Limb (tissue), 2 donors: ENCODE results near the gene ZFP42.
"Not testable (repeated sequence)": the region's sequence is repeated elsewhere in the genome, so short reads cannot be mapped to it uniquely, and the experiment has no call there.

Experiments
- DNase-seq, 2 donors: peaks; one replicate each; pipeline ENCODE4 v3.0.0-alpha.2; 2016; ENCODE audit errors: extremely low spot score in 2 of 2

ZFP42 gene

GRCh38 chr4:188021548-188022249 is 26.1 kb downstream of the ZFP42 start:
- no peak for DNase-seq

DNA sequence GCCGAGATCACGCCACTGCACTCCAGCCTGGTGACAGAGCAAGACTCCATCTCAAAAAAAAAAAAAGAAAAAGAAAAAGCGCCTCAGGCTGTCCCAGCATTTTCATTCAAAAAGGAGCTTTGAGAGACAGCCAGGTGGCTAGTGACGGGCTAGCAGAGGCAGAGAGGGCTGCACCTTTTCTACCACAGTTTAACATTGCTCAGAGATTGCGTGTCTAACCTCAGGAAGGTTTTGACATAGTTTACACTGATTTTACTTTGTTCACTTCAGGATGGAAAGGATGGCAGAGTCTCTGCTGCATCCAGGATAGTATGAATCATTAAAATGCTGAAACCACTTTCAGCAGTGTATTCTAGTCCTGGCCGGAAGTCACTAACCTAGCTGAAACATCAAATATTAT is 28.1 kb downstream of the ZFP42 start:
- no peak for DNase-seq

DNA sequence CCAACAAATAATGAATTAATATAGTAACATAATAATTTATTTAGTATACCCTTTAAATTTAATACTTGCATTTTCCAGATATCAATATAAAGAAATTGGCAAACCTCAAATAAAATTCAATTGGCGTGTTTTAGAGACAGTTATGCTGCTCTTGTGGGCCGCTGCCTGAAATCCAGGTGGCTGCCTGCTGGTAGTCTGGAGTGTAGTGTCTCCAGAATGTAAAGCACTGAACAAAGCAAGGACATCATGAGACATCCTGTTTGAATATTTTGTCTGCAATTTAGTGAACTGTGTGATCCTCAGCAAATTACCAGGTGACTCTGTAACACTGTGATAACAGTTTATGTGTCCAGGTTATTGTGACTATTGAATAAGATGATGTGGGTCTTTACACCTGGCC is 29.9 kb downstream of the ZFP42 start:
- no peak for DNase-seq

DNA sequence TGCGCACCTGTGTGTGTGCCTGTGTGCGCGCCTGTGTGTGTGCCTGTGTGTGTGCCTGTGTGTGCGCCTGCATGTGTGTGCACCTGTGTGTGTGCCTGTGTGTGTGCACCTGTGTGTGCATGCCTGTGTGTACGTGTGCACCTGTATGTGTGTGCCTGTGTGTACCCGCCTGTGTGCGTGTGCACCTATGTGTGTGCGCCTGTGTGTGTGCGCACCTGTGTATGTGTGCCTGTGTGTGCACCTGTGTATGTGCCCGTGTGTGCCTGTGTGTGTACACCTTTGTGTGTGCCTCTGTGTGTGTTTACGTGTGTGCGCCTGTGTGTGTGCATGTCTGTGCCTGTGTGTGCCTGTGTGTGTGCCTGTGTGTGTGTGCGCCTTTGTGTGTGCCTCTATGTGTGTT is 33.5 kb downstream of the ZFP42 start:
- no peak for DNase-seq

- DNase-seq, result no peak
Measured at GRCh38 chr4:188030401-188030800, 34.8 kb downstream of the ZFP42 start.

DNA sequence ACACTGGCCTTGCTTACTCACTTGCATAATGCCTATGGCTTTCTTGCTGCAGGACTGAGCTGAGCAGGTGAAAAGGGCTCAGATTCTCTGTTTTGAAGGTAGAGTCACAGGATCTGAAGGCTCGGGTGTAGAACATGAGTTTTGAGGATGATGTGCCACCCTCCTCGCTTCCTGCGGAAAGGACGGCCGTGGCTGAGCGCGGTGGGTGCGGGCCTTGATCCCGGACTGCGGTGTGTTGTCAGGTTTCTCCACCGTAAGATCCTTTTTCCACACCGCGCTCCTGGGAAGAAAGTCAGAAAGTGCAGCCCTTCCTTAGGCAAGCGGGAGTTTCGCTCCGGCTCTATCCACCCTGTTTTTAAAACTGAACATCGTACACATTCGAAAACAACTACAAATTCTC is 36.2 kb downstream of the ZFP42 start:
- no peak for DNase-seq

DNA sequence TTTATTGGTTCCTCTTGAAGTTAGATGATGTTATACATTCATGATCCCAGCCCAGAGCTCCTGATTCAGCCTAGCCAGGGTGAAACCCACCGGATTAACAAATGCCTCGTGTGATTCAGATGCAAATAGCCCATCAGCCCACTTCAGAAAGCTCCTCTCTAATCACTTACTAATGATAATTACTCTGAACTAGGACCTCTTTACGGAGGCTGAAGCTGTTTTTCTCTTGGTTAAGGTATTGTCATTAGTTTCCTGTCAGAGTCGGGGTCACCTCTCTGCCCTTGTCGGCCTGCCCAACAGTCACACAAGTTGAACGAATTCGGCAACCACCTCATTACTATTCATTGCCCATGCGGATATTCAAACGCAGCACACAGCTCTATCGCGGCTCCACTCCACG is 36.6 kb downstream of the ZFP42 start:
- DNase-seq, result no peak

- no peak for DNase-seq
Measured at GRCh38 chr4:188032583-188032982, 37.0 kb downstream of the ZFP42 start.

GRCh38 chr4:188037003-188037713 is 41.6 kb downstream of the ZFP42 start:
- DNase-seq, result no peak

- no peak for DNase-seq
Measured at GRCh38 chr4:188041721-188042120, 46.1 kb downstream of the ZFP42 start.

DNA sequence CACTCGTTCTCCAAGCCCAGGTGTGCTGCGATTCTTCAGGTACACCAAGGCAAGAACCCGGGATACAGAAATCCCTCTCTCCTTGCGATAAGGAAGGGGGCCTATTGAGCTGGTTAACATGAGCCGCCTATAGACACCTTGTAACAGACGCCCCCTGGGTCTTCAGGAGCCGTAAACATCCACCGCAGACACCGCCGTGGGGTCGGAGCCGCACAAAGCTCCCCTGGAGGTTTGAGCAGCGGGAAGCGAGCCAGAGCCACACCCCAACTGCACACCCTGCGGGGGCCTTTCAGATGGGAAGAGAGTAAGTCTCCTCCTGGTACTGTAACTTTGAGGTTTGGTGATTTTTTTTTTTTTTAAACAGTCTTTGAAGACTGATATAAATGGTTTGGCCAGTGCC is 46.6 kb downstream of the ZFP42 start:
- no peak for DNase-seq

DNA sequence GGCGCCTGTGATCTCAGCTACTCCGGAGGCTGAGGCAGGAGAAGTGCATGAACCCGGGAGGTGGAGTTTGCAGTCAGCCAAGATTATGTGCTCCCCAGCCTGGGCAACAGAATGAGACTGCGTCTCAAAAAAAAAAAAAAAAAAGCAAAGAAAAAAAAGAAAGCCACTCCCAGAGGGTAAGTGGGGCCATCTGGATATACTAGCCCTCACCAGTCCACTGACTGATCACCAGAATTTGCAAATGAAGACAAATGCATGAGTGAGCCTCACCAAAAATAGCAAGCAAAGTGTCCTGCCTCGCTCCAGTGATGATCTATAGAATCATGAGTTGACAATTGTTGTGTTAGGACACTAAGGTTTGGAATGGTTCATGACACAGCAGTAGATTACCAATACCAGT is 47.6 kb downstream of the ZFP42 start:
- DNase-seq, result no peak

GRCh38 chr4:188045461-188045860 is 49.9 kb downstream of the ZFP42 start:
- DNase-seq, result not testable (repeated sequence)

DNA sequence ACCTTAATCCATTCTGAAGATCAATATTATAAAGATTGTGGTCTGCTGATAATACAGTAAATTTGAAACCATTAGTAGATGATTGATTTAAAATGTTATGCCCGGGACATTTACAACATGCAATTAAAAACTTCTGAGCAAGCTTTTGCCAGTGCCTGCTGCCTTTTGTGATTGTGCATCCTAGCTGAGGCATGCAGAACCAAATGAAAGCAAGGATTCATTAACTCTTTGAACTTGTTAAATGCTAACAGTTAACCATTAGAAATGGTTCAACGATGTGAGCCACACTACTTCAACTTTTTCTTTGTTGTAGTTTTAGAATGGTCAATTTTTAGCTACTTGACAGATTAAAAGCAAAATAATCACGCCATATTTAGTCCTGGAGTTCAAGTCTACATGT is 51.1 kb downstream of the ZFP42 start:
- DNase-seq, result no peak

GRCh38 chr4:188053302-188053701 is 57.7 kb downstream of the ZFP42 start:
- no peak for DNase-seq
